MM.1S (cell line): Measurements from ENCODE around the gene RAD21L1.
"Not testable (repeated sequence)": the region's sequence is repeated elsewhere in the genome, so short reads cannot be mapped to it uniquely, and the experiment has no call there.

ENCODE experiments used
- CTCF ChIP-seq: fragments of 300-600 bp; sonication (generic); IDR thresholded peaks from 2 replicates; pipeline ENCODE4 v1.5.1; 2016; ENCODE audit warnings: antibody characterized with exemption, low read length, mixed read lengths
- EZH2phosphoT487 ChIP-seq: fragments of 300-600 bp; sonication (generic); IDR thresholded peaks from 2 replicates; pipeline ENCODE4 v1.6.1; 2018; ENCODE audit warnings: antibody characterized with exemption, low read length

DNA sequence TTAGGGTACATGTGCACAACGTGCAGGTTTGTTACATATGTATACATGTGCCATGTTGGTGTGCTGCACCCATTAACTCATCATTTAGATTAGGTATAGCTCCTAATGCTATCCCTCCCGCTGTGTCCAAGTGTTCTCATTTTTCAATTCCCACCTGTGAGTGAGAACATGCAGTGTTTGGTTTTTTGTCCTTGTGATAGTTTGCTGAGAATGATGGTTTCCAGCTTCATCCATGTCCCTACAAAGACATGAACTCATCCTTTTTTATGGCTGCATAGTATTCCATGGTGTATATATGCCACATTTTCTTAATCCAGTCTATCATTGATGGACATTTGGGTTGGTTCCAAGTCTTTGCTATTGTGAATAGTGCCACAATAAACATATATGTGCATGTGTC is 24.4 kb downstream of the RAD21L1 start:
- TF ChIP-seq CTCF, EZH2phosphoT487: not testable (repeated sequence)
